GM10248 (cell line): ENCODE results near the gene SLC34A3.

Experiments
- CTCF ChIA-PET: fragments of 300-600 bp; sonication (Branson Sonifier 250); formaldehyde crosslinking; extraction: SDS; loops from one replicate; lab custom pipeline; 2021; ENCODE audit warnings: antibody characterized with exemption; lab: Yijun Ruan, JAX
- POLR2A ChIA-PET: fragments of 350-650 bp; sonication (Branson Sonifier 250); formaldehyde crosslinking; extraction: SDS; loops from one replicate; lab custom pipeline; 2020; ENCODE audit warnings: antibody characterized with exemption; lab: Yijun Ruan, JAX
- DNase-seq: peaks from one replicate; pipeline ENCODE4 v3.0.0; 2012; ENCODE audit errors: extremely low spot score
- TF ChIP-seq, protein P1 (sequence below): IDR thresholded peaks from 2 replicates; pipeline ENCODE4 v1.5.1; 2012; ENCODE audit warnings: mild to moderate bottlenecking, low read depth; ENCODE audit errors: extremely low read depth, missing control alignments, control extremely low read depth

SLC34A3 gene

DNA sequence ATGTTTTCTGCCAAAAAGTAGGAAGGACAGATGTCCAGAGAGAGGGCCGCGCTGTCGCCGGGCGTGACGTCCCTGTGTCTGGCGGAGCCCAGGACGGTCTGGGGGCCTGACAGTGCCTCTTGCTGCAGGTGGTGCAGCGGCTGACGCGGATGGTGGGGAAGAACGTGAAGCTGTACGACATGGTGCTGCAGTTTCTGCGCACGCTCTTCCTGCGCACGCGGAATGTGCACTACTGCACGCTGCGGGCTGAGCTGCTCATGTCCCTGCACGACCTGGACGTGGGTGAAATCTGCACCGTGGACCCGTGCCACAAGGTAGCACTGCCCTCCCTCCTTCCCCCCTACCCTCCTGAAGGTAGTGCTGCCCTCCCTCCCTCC is 32.2 kb downstream of the SLC34A3 start:
- TF ChIP-seq, protein P1, sequence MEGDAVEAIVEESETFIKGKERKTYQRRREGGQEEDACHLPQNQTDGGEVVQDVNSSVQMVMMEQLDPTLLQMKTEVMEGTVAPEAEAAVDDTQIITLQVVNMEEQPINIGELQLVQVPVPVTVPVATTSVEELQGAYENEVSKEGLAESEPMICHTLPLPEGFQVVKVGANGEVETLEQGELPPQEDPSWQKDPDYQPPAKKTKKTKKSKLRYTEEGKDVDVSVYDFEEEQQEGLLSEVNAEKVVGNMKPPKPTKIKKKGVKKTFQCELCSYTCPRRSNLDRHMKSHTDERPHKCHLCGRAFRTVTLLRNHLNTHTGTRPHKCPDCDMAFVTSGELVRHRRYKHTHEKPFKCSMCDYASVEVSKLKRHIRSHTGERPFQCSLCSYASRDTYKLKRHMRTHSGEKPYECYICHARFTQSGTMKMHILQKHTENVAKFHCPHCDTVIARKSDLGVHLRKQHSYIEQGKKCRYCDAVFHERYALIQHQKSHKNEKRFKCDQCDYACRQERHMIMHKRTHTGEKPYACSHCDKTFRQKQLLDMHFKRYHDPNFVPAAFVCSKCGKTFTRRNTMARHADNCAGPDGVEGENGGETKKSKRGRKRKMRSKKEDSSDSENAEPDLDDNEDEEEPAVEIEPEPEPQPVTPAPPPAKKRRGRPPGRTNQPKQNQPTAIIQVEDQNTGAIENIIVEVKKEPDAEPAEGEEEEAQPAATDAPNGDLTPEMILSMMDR = no peak
- no peak for DNase-seq
- CTCF ChIA-PET = interaction anchor here (1.1 to 2.1 kb wide), 4 partner anchors 9 to 36 kb away, joined by 3 to 6 read pairs (median 4); partner anchors contain the start of gene RNF224
- POLR2A ChIA-PET = interaction anchor here (1.8 kb wide), 1 partner anchor 22 kb away, joined by 8 read pairs; the partner anchor contains the start of gene TUBB4B

DNA sequence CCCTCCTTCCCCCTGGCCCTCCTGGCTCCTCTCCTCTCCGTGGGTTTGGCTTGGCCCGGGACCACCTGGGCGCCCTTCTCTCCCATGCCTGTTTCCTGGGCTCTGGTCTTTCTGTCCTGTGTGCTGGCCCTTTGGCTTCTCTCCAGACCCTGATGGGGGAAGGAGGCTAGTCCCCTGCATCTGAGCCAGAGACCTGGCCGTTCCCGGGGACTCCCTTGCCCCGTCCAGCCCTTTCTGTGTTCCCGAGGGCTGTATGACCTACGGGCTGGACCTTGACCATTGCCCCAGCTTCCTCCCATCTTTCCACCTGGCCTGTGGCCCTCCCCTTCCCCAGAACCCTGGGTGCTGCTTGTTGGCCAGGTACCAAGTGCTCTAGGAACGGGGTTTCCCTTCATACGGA is 32.8 kb downstream of the SLC34A3 start:
- TF ChIP-seq, protein P1 = no peak
- ChIA-PET POLR2A (no interaction called here), CTCF (interaction anchor here (1.1 to 1.3 kb wide), 3 partner anchors 9 to 160 kb away, joined by 3 read pairs; partner anchors contain the start of genes EXD3, NOXA1 and RNF224)
- no peak for DNase-seq

- TF ChIP-seq, protein P1 = no peak
- DNase-seq = no peak
- POLR2A ChIA-PET = interaction anchor here (2.1 kb wide), 1 partner anchor 24 kb away, joined by 5 read pairs; no protein-coding TSS in a partner anchor
- CTCF ChIA-PET = interaction anchor here (1.3 to 1.6 kb wide), 2 partner anchors 28 to 159 kb away, joined by 3 to 5 read pairs; partner anchors contain the start of genes EXD3 and NOXA1
Measured at GRCh38 chr9:137264067-137264466, 33.4 kb downstream of the SLC34A3 start.

DNA sequence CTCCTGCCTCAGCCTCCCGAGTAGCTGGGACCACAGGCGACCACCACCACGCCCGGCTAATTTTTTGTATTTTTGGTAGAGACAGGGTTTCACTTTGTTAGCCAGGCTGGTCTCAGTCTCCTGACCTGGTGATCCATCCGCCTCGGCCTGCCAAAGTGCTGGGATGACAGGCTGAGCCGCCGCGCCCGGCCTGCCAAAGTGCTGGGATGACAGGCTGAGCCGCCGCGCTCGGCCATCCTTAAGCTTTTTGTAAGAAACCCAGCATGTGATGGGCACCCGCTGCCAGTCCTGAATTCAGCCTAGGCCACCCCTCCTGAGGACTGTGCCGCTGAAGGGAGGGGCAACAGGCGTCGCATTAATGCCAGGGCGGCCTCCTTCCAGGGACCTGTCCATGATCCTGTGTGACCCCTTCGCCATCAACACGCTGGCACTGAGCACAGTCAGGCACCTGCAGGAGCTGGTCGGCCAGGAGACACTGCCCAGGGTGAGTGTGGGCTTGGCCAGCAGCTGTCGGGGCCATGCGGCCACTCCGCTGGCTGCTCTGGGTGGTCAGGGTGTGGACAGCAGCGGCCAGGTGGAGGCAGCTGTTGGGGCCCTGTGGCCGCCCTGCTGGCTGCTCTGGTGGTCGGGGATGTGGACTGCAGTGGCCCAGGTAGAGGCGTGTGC is 34.9 kb downstream of the SLC34A3 start:
- DNase-seq = no peak
- ChIA-PET POLR2A (interaction anchor here (0.7 to 2.1 kb wide), 2 partner anchors 23 to 25 kb away, joined by 3 to 5 read pairs; no protein-coding TSS in a partner anchor), CTCF (interaction anchor here (0.7 to 1.8 kb wide), 3 partner anchors 21 to 77 kb away, joined by 3 to 5 read pairs (median 4); partner anchors contain the start of genes ANAPC2 and SSNA1)
- TF ChIP-seq, protein P1 = no peak

DNA sequence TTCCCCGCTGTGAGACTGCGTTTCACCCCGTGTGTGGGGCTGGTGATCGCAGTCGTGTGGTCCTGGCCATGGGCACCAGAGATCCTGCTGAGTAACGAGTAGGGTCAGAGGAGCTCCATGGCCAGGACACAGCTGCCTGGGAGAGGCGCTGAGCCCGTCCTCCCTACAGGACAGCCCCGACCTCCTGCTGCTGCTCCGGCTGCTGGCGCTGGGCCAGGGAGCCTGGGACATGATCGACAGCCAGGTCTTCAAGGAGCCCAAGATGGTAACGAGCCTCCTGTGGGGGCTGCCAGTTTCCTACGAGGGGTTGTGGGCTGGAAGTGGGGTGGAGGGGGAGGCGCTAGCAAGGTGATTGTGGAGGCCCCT is 35.4 kb downstream of the SLC34A3 start:
- ChIA-PET POLR2A (interaction anchor here (2.1 kb wide), 1 partner anchor 26 kb away, joined by 5 read pairs; no protein-coding TSS in a partner anchor), CTCF (interaction anchor here (1.8 kb wide), 1 partner anchor 21 kb away, joined by 4 read pairs; no protein-coding TSS in a partner anchor)
- TF ChIP-seq, protein P1 = no peak
- DNase-seq = no peak

- ChIA-PET CTCF (interaction anchor here (0.9 to 1.8 kb wide), 5 partner anchors 10 to 238 kb away, joined by 3 to 4 read pairs (median 4); partner anchors contain the start of gene TOR4A), POLR2A (interaction anchor here (1.2 kb wide), 1 partner anchor 24 kb away, joined by 6 read pairs; no protein-coding TSS in a partner anchor)
- DNase-seq = no peak
- TF ChIP-seq, protein P1 = no peak
Measured at GRCh38 chr9:137266585-137267453, 36.1 kb downstream of the SLC34A3 start.
